ENCODE measurements around the gene SLC38A8. TPM values are rescaled to one million over a fixed set of nuclear protein-coding genes. Genes with fewer than 3 reads are reported as not detected.

SLC38A8 gene
- total RNA-seq, 1 donor from 2014 or later, result not detected

- peaks cover 8% of the 10 kb centered on the region for H3K27me3 Mint-ChIP-seq
- no peak overlapping the region for H3K27ac Mint-ChIP-seq
These were observed 68.8 kb downstream of the SLC38A8 start for GRCh38 chr16:83973581-83974385.

GRCh38 chr16:83973077-83973476 lies 69.5 kb downstream of the SLC38A8 start:
- H3K4me1 Mint-ChIP-seq (ENCODE audit: unreplicated experiment), result no peaks in the 10 kb centered on the region

More at GRCh38 chr16:83973581-83974385, 68.8 kb downstream of the SLC38A8 start:
- DNase-seq (ENCODE audit: extremely low spot score, unreplicated experiment), result no peak
- TF ChIP-seq CTCF (conservative IDR thresholded peaks at IDR 0.05), result no peak
- H3K36me3 Mint-ChIP-seq, result peaks cover 1% of the 10 kb centered on the region
- no peaks in the 10 kb centered on the region for H3K4me1 Mint-ChIP-seq (ENCODE audit: unreplicated experiment)
- no peak overlapping the region for H3K4me3 Mint-ChIP-seq
- H3K9me3 Mint-ChIP-seq, result peaks cover 6% of the 10 kb centered on the region

GRCh38 chr16:83972256-83973008 lies 70.2 kb downstream of the SLC38A8 start:
- no peak overlapping the region for H3K27ac Mint-ChIP-seq
- no peaks in the 10 kb centered on the region for H3K36me3 Mint-ChIP-seq
- DNase-seq (ENCODE audit: extremely low spot score, unreplicated experiment), result no peak
- no peak for TF ChIP-seq CTCF (conservative IDR thresholded peaks at IDR 0.05)
- H3K4me1 Mint-ChIP-seq (ENCODE audit: unreplicated experiment), result no peaks in the 10 kb centered on the region
- peaks cover 12% of the 10 kb centered on the region for H3K27me3 Mint-ChIP-seq
- H3K9me3 Mint-ChIP-seq, result no peaks in the 10 kb centered on the region
- no peak overlapping the region for H3K4me3 Mint-ChIP-seq

More at GRCh38 chr16:83973077-83973476, 69.5 kb downstream of the SLC38A8 start:
- Mint-ChIP-seq H3K4me3 (no peak overlapping the region), H3K27me3 (peaks cover 8% of the 10 kb centered on the region), H3K9me3 (peaks cover 4% of the 10 kb centered on the region), H3K36me3 (no peaks in the 10 kb centered on the region), H3K27ac (no peak overlapping the region)
- no peak for TF ChIP-seq CTCF (conservative IDR thresholded peaks at IDR 0.05)
- no peak for DNase-seq (ENCODE audit: extremely low spot score, unreplicated experiment)

- H3K27ac Mint-ChIP-seq, result no peak overlapping the region
- DNase-seq (ENCODE audit: extremely low spot score, unreplicated experiment), result no peak
- no peaks in the 10 kb centered on the region for H3K36me3 Mint-ChIP-seq
- TF ChIP-seq CTCF (conservative IDR thresholded peaks at IDR 0.05), result no peak
- no peaks in the 10 kb centered on the region for H3K4me1 Mint-ChIP-seq (ENCODE audit: unreplicated experiment)
- H3K9me3 Mint-ChIP-seq, result no peaks in the 10 kb centered on the region
- H3K27me3 Mint-ChIP-seq, result peaks cover 12% of the 10 kb centered on the region
- no peak overlapping the region for H3K4me3 Mint-ChIP-seq
These were observed 71.1 kb downstream of the SLC38A8 start for GRCh38 chr16:83971165-83972130.

- no peak for TF ChIP-seq CTCF (conservative IDR thresholded peaks at IDR 0.05)
- Mint-ChIP-seq H3K9me3 (no peaks in the 10 kb centered on the region), H3K4me3 (no peak overlapping the region), H3K4me1 (ENCODE audit: unreplicated experiment) (no peaks in the 10 kb centered on the region), H3K27me3 (peaks cover 12% of the 10 kb centered on the region), H3K36me3 (no peaks in the 10 kb centered on the region), H3K27ac (no peak overlapping the region)
- DNase-seq (ENCODE audit: extremely low spot score, unreplicated experiment), result no peak
These were observed 72.2 kb downstream of the SLC38A8 start for GRCh38 chr16:83970430-83970815.
